HL-60 (cell line): ENCODE data around the gene ARL11.
"Not testable (repeated sequence)": the region's sequence is repeated elsewhere in the genome, so short reads cannot be mapped to it uniquely, and the experiment has no call there.

Source experiments
- DNase-seq, 2 experiments: peaks; one replicate each; pipeline ENCODE4 v3.0.0-alpha.2; 2010 to 2020; ENCODE audit warnings: low read depth in 1 of 2, low spot score in 1 of 2
- H3K27ac ChIP-seq: fragments of 250-450 bp; sonication (Bioruptor Pico); replicated peaks from 2 replicates; pipeline ENCODE4 v1.5.1; 2020; ENCODE audit warnings: mild to moderate bottlenecking, moderate library complexity
- H3K27me3 ChIP-seq: fragments of 250-450 bp; sonication (Bioruptor Pico); 2 replicates; pipeline ENCODE4 v1.5.1; 2021; ENCODE audit warnings: mild to moderate bottlenecking, moderate library complexity; ENCODE audit not compliant: insufficient read depth, poor library complexity, severe bottlenecking
- H3K4me3 ChIP-seq: replicated peaks from 2 replicates; pipeline ENCODE4 v1.5.1; 2011; ENCODE audit warnings: mild to moderate bottlenecking, control low read depth, low read length; ENCODE audit not compliant: insufficient read depth
- CTCF ChIP-seq: IDR thresholded peaks from one replicate; pipeline ENCODE4 v1.5.1; 2011; ENCODE audit warnings: low read length, control low read depth, inconsistent platforms; ENCODE audit not compliant: insufficient read depth
- GABPA ChIP-seq: IDR thresholded peaks from 2 replicates; pipeline ENCODE4 v1.6.1; 2012; ENCODE audit warnings: low read depth
- POLR2AphosphoS5 ChIP-seq: IDR thresholded peaks from 2 replicates; pipeline ENCODE4 v1.6.1; 2012; ENCODE audit warnings: low read depth
- REST ChIP-seq: IDR thresholded peaks from 2 replicates; pipeline ENCODE4 v1.6.1; 2012; ENCODE audit warnings: low read depth; ENCODE audit not compliant: insufficient replicate concordance
- SPI1 ChIP-seq: IDR thresholded peaks from 2 replicates; pipeline ENCODE4 v1.6.1; 2012; ENCODE audit warnings: low read depth, mild to moderate bottlenecking, borderline replicate concordance

The ARL11 gene

GRCh38 chr13:49597043-49597641 lies 31.2 kb upstream of the ARL11 start:
- no peak for DNase-seq
- Histone ChIP-seq H3K27ac (no peak overlapping the region), H3K27me3 (no peaks in the 10 kb centered on the region), H3K4me3 (no peak overlapping the region)
- TF ChIP-seq POLR2AphosphoS5 (no peak), REST (no peak), SPI1 (no peak)

GRCh38 chr13:49602005-49602404 lies 26.3 kb upstream of the ARL11 start:
- no peak for DNase-seq
- no peak overlapping the region for H3K4me3 ChIP-seq
- TF ChIP-seq GABPA (no peak), CTCF (no peak), POLR2AphosphoS5 (no peak), REST (no peak), SPI1 (no peak)
- no peaks in the 10 kb centered on the region for H3K27me3 ChIP-seq
- no peak overlapping the region for H3K27ac ChIP-seq

GRCh38 chr13:49602615-49603014 lies 25.7 kb upstream of the ARL11 start:
- not testable (repeated sequence) for H3K27ac ChIP-seq, H3K4me3 ChIP-seq, DNase-seq, H3K27me3 ChIP-seq

- H3K4me3 ChIP-seq = no peak overlapping the region
- H3K27me3 ChIP-seq = no peaks in the 10 kb centered on the region
- DNase-seq = no peak
- TF ChIP-seq SPI1 (no peak), POLR2AphosphoS5 (no peak), CTCF (no peak), REST (no peak), GABPA (no peak)
- H3K27ac ChIP-seq = no peak overlapping the region
These were observed 23.7 kb upstream of the ARL11 start for GRCh38 chr13:49604570-49604969.
